Epithelial cell of esophagus (primary cell): Measurements from ENCODE around the gene SEPTIN11.

ENCODE experiments used
- DNase-seq: peaks from one replicate; pipeline ENCODE4 v3.0.0; 2010; ENCODE audit warnings: low read depth
- H3K4me3 ChIP-seq: 2 replicates; pipeline ENCODE4 v1.5.1; 2011; ENCODE audit warnings: mild to moderate bottlenecking, low read length, control low read depth
- CTCF ChIP-seq: IDR thresholded peaks from 2 replicates; pipeline ENCODE4 v1.5.1; 2011; ENCODE audit warnings: low read depth, mild to moderate bottlenecking, low read length, control low read depth, inconsistent platforms; ENCODE audit not compliant: insufficient read depth; ENCODE audit errors: missing control alignments

Gene SEPTIN11

DNA sequence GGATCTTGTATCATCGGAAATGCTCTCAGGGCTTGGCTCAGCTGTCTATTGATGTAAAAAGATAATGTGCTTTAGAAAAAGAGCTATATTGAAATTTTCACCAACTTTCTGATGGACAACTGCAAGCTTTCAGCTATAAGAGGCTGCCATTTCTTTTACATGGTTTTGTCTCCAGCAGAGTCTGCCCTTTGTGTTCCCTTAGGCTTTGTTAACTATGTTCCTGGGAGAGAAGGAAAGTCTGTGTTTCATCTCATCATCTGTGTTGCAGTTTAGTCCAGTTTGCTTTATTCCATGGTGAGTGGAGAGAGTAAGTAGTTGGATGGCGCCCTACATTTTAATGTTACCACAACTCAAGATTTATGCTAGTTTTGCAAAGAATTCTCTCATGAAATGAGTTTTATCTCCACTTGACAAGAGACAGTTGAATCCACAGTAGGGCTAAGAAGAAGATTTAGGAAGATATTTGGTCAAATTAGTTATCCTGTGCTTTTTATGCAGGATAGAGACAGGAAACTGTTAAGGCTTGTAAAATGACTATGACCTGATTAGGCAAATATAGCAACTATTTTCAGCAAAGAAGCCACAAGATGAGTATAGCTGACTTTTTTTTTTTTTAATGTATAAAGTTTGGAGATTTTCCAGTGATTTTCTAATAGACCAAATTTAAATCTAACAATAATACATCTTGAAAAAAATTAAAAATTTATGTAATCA is 16.5 kb downstream of the SEPTIN11 start:
- H3K4me3 ChIP-seq = no peak overlapping the region
- no peak for DNase-seq
- TF ChIP-seq CTCF = no peak

DNA sequence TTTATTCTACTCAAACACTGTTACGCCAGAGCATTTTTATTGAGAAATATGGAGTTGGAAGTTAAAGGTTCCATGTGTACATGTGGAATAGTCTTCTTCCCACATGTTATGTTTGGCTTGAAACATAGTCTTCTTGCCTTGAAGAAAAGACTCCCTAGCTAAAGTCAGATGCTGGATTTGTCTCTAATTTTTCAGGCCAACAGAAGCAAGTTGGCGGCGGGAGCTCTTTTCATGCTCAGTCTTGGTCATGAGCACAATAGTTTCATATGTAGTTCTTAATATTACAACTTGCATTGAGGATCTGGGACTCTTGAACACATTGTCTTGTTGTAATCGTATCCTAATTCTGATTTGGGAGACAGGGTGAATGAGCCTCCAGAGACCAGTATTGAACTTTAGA is 19.4 kb downstream of the SEPTIN11 start:
- no peak for TF ChIP-seq CTCF
- no peak for DNase-seq
- H3K4me3 ChIP-seq = no peak overlapping the region

DNA sequence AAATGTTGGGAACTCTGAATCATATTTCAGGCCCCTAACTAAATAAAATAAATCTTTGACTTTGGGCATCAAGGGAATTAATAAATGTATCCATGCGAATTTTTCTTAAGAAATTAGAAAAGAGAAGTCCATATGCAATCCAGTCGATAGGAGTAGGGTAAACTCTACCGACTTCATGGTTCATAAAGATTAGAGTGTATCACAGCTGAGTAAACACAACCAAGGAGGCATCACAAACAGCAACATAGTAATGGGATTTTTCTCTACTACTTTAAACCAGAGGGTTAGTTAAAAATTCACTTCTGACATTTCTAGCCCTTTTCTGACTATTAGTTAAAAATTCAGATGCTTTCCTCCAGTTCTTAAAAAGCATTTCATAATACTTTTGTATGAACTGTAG is 19.9 kb downstream of the SEPTIN11 start:
- no peak for TF ChIP-seq CTCF
- no peak overlapping the region for H3K4me3 ChIP-seq
- DNase-seq = no peak

- H3K4me3 ChIP-seq = no peak overlapping the region
- no peak for TF ChIP-seq CTCF
- DNase-seq = no peak
These were observed 20.5 kb downstream of the SEPTIN11 start for GRCh38 chr4:76969941-76970529.

DNA sequence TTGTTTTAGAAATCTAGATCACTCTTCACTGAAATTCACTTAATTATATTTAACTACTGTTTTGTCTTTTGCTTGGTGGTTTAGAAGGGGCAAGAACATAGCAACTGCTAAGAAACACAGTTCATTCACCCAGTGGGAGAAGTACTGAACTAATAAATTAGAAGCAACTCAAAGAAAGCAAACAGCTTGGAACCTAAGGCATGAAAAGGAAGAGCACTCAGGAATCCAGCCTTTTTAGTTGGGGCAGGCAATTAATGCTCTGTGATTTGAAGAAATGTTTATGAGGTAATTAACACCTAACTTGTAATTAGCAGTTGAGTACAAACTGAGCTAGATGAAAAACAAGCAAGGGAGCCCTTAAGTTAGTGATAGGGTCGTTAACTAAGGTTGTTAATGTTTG is 22.8 kb downstream of the SEPTIN11 start:
- TF ChIP-seq CTCF = no peak
- no peak overlapping the region for H3K4me3 ChIP-seq
- DNase-seq = no peak

DNA sequence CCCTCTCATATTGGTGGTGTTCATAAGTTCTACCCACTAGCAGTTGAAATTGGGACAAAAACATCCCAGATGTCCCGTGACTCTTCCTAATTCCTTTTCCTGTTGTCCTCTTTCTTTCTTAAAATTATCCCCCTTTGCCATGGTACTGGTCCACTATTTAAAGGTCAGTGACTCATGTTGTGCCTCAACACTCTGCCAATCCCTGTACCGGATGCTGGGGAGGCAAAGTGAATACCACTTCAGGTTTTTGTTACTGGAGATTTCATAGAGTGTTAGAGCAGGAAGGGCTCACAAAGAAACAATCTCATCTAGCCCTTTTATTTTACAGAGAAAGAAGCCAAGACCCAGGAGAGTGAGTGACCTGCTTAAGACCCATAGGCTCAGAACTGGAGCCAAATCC is 24.6 kb downstream of the SEPTIN11 start:
- no peak for TF ChIP-seq CTCF
- DNase-seq = no peak
- H3K4me3 ChIP-seq = no peak overlapping the region

GRCh38 chr4:76977113-76977512 is 27.6 kb downstream of the SEPTIN11 start:
- no peak for TF ChIP-seq CTCF

More at GRCh38 chr4:76977113-76977512, 27.6 kb downstream of the SEPTIN11 start:
- H3K4me3 ChIP-seq = no peak overlapping the region
- no peak for DNase-seq
